CD4-positive, alpha-beta T cell treated with Interleukin-10 for 1 hour (primary cell): ENCODE results near the gene ANKMY1.
"Not testable (repeated sequence)": the region's sequence is repeated elsewhere in the genome, so short reads cannot be mapped to it uniquely, and the experiment has no call there.

Experiments
- DNase-seq: peaks from one replicate; pipeline ENCODE4 v3.0.0-alpha.2; 2020

ANKMY1 gene

DNA sequence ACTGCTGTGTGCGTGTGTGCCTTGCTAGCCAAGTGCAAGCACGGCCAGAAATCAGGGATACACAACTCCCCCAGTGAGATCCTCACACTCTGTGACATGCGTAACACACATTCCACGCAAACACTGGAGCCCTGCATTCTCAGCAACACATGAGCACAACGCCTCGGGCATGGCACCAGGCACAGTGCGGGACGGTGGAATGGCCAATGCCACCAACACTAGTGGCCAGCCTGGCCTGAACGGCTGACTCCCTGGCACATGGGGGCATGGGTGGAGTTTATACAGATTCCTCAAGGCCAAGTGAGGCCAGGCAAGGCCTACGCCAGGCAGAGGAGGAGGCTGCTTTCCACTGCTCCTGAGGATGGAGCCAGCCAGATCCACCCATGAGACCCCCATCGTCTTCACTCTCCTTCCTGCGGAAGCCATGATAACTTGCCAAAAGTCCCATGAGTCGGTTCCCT is 56.2 kb downstream of the ANKMY1 start:
- no peak for DNase-seq

DNA sequence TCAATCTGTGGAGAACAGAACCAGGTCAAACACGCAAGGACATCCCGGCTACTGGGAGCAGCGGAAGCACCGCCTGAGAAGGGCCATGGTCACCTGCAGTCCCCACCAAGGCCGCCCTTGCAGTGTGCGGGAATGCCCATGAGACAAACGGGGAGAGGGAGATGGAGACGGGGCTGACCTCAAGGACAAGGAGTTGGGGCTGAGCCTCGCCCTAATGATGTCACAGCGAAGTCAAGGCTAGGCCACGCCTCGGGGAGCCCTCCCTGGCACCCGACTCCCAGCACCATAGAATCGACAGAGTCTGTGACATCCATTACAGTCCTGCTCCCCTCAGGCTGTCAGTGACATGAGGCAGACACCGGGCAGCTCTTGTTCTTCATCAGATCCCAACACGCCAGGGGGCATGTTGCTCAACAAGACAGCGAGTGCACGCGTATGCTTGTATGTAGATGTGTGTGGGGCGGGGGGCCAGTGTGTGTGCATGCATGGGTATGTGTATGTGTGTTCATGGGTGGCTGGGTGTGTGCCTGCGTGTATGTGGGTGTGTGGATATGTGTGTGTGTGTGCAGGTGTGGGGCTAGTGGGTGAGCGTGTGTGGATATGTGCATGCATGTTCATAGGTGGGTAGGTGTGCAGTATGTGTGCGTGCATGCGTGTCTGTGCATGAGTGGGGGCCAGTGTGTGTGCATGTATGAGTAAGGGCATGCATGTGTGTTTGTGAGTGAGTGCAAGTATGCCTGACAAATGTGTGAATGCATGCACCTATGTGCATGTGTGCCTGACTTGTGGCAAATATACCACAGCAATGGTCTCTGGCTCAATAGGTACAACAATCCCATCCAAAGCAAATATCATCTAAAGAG is 57.0 kb downstream of the ANKMY1 start:
- no peak for DNase-seq

DNA sequence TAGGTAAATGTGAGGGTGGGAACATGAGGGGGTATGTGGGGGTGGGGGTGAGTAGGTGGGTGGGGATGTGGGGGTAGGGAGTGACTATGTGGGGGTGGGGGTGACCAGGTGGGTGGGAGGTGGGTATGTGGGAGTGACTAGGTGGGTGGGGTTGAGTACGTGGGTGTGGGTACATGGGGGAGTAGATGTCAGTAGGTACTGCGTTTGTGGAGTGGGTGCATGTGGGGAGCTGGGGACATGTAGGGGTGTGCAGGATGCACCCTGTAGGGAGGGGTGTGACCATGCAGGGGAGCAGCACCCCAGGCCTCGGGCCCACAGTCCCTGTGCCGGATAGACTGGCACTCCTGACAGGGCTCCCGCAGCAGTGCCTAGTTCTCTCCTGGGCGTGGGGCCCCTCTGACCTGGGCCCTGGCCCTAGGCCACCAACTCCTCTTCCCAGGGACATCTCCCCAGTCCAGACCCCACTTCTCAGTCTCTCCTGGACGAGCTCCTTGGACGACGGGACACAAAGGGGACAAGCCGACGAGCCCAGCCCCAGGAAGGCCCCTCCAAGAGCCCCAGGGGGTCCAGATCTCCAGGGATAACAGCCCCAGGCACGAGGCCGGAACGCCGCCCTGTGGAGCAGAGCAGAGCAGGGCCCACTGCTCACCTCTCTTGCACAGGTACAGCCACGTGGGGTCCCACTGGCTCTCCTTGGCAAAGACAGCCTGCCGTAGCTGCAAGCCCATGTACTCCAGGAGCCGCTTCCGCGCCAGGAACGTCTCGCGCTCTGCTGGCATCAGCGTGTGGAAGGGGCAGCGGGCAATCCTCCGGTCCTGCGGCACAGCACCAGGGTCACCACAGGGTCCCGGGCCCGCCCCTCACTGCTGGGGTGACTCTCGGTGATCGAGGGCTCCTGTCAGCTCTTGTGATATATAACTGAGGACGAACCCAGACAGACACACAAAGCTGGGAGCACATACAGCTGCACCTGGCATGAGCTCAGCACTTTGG is 58.2 kb downstream of the ANKMY1 start:
- no peak for DNase-seq

DNA sequence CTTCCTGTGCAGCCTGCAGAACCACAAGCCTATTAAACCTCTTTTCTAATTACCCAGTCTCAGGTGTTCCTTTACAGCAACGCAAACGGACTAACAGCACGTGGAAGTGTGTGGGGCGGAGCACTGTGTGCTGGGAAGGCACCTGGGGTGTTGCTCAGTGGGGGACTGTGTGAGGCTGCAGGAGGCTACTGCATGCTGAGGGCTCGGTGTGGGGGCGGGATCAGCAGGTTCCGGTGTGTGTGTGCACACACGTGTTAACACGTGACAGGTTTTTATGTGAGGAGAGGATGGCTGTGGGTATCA is 58.9 kb downstream of the ANKMY1 start:
- no peak for DNase-seq

DNA sequence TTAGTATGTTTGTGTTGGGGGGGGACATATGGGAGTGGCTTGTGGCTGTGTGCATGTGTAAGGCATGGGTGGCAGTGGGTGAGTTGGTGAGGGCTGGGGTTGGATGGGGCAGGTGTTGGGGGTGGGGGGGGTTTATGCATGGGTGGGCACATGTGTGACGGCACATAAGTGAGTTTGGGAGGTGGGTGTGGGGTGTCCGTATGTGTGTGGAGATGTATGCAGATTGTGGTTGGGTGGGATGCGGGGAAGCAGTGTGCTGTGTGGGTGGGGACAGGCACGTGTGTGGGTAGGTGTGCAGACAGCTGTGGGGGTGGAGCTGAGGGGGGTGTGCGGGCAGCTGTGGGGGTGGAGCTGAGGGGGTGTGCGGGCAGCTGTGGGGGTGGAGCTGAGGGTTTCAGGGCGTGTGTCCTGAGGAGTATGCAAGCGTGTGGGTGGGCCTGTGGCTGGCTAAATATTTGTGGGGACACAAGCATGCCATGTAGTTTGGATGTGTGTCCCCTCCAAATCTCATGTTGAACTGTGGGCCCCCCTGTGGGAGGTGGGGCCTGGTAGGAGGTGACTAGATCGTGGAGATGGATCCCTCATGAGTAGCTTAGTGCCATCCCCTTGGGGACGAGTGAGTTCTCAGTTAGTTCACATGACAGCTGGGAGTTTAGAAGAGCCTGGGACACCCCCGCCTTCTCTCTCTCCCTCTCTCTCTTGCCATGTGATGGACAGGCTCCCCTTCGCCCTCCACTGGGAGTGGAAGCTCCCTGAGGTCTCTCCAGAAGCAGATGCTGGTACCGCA is 59.4 kb downstream of the ANKMY1 start:
- DNase-seq = no peak

DNA sequence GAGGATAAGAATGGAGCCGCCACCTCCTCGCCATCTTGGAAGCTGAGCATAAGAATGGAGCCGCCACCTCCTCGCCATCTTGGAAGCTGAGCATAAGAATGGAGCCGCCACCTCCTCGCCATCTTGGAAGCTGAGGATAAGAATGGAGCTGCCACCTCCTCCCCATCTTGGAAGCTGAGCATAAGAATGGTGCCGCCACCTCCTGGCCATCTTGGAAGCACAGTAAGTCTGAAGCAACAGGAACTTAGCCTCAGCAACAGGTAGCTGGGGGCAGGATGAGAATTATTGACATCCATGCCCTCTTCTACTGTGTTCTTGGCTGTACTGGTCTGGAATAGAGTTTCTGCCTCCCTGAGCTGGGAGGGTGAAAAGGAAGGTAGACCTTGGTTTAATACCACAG is 60.7 kb downstream of the ANKMY1 start:
- DNase-seq = not testable (repeated sequence)

DNA sequence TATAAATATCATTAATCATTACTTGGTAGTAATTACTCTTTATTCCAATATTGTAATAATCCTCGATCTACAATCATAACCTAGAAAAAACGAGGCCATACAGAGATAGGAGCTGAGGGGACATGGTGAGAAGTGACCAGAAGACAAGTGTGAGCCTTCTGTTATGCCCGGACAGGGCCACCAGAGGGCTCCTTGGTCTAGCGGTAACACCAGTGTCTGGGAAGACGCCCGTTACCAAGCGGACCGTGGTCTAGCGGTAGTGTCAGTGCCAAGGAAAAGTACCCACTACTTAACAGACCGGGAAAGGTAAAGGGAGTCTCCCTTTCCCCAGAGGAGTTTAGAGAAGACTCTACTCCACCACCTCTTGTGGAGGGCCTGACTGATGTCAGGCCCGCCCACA is 62.8 kb downstream of the ANKMY1 start:
- not testable (repeated sequence) for DNase-seq

DNA sequence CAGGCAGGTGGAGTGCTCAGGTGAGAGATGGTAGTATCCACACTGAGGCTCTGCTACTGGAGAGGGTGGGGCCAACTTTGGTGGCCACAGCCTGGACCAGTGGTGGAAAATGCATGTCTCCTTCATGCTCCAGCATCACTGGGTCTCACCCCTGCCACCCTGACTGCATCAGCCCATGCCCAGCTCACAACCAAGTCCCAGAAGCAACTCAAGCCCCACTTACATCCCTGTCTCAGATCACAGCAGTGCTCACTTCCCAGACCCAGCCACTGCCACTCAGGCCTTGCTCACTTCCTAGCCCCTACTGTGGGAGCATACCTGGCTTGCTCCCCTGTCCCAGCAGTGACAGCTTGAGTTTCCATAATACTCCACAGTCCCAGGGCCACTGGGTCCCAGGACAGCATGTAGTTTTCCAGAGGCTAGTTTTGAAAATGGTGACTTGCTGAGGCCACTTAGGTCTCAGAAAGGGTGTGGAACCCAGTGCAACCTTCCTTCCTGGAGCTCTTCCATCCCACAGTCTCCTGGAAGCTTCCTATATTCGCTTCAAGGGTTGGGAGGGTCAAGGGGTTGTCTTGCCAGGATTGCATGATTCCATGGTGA is 63.5 kb downstream of the ANKMY1 start:
- DNase-seq = no peak

DNA sequence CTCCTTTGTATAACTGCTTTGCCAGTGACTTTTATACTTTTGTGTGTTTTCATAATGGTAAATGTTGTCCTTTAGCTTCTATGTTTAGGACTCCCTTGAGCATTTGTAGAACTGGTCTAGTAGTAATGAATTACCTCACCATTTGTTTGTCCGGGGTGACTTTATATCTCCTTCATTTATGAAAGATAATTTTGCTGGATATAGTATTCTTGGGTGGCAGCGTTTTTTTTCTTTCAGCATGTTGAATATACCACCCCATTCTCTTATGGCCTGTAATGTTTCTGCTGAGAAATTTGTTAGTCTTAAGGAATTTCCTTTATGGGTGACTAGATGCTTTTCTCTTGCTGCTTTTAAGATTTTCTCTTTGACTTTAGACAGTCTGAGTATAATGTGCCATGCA is 66.3 kb downstream of the ANKMY1 start:
- no peak for DNase-seq

DNA sequence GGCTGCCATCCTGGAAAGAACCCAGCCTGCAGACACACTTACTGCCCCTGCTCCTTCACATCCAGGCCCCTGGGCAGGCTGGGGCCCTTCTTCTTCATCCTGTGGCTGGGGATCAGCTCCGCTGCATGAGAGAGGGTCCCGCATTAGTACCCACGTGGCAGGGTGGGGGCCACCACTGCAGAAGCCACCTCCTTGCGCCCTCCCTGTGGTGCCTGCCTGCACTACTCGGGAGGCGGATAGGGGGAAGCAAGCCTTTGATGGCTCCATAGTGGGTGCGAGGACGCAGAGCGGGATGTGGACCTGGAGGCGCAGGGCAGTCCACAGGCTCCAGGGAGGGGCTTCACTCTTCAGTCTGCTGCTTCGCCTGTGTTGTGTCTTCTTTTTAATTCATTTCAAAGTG is 75.6 kb downstream of the ANKMY1 start:
- DNase-seq = no peak

DNA sequence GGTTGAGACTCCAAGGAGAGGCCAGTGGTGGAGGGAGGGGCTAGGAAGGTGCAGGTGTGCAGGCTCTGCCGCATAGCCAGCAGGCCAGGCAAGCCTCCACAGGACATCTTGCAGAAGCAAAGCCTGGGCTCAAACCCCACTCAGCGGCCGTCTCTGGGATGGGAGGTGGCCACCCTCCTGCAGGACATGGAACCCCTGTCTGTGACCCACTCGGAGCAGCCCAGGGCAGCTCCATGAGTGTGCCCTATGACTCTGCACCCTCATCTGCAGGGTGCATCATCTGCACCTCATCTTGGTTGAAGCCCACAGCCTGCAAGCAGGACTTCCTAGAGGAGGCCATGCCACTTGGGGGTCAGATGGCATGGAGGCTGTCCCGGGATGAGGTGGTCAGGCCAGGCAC is 76.1 kb downstream of the ANKMY1 start:
- no peak for DNase-seq

DNA sequence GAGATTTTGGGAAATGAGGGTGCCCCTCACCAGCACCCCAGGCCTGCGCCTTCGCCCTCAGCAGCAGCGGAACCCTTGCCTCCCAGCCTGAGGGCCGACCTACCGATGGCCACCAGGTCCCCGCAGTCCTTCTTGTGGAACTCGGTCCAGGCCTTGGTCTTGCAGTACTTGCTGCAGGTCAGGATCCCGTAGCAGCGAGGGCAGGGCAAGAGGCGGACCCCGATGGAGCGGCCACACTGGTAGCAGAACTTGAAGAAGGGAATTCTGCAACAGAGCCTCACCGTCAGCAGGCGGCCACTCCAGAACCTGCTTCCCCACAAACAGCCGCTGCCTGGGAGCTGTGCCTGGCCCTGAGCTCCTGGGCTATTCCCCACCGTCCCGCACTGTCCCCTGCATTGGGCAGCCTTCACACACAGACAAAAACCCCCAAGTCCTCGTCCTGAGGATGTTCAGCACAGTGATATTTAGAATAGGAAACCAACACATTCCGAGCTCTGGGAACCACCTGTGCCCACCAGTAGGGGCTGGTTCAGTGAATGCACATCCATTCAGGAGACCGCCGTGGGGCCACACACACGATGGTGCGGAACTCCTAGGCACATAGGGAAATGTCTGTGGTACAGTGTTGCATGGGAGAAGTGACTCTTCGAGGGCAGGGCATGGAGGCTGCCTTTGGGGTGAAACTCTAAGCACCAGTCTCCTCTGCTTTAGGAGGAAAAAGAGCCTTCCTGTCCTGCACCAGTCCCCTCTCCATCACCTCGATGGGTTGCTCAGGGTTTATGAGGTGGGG is 76.8 kb downstream of the ANKMY1 start:
- DNase-seq = no peak

DNA sequence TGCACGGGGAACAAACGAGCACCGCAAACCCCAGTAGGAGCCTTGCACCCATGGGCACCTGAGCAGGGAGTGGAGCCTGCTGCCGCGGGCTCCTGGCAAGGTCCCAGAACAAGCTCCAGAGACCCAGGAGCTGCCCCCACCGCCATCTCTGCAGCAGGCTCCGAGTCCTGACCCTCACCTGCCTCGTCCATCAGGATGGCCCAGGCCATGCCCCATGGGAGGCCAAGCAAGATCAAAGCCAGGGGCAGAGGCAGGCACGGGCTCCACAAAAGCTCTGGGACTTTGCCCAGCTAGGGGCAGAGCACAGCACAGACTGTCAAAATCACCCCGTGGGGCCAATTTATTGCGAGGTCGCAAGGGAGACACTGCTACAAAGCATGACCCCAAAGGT is 78.7 kb downstream of the ANKMY1 start:
- no peak for DNase-seq

DNA sequence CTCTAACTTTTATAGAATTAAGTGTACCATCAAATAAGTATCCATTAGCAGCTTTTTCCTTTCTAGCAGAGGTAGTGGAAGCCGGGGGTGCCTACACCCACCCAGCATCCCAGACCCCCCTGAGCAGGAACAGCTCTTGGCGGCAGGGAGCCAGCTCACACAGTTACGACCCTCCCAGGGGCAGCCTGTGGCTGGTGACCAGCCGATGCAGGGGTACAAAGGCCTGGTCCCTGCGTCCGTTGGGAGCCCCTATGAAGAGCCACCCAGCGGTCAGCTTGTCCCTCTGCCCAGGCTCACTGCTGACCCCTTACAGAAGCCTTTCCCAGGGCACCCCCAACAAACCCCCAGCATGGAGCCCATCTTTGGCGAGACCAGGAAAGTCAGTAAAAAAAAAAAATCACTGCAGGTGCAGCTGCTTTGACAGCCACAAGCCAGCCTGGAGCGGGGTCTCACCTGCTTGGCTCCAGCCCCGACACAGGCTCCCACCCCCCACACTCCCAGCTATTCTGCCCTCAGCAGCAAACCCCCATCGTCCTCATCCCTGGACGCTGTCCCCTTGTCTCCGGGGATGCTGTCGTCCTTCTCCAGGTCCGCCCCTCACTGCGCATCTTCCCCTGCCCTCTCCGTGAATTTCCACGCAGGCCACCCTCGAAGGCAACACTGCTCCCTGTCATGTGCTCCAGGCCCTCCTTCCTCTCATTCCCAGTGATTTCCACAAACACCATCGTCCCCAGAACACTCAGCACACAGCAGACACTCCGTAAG is 79.3 kb downstream of the ANKMY1 start:
- no peak for DNase-seq

DNA sequence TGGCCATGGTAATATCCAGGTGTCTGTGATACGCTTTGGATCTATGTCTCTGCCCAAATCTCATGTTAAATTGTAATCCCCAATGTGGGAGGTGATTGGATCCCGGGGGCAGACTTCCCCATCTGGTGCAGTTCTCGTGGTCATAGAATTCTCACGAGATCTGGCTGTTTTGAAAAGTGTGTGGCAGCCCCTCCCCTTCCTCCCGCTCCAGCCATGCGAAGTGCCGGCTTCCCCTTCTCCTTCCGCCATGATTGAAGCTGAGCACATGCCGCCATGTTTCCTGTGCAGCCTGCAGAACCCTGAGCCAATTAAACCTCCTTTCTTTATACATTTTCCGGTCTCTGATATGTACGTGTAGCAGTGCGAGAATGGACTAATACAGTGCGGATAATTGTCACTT is 79.9 kb downstream of the ANKMY1 start:
- no peak for DNase-seq

DNA sequence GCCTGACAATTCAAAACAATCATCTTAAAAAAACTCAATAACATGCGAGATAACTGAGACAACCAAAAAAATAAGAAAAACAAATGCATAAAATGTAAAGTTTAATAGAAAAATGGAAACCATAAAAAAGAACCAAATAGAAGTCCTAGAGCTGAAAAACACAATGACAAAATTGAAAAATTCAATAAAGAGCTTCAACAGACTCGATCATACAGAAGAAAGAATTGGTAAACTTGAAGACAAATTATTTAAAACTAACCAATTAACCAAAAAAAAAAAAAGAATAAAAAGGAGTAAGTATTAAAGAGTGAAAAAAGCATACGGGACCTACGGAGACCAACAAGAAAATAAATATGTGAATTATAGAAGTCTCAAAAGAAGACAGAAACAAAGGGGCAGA is 84.6 kb downstream of the ANKMY1 start:
- DNase-seq = no peak

DNA sequence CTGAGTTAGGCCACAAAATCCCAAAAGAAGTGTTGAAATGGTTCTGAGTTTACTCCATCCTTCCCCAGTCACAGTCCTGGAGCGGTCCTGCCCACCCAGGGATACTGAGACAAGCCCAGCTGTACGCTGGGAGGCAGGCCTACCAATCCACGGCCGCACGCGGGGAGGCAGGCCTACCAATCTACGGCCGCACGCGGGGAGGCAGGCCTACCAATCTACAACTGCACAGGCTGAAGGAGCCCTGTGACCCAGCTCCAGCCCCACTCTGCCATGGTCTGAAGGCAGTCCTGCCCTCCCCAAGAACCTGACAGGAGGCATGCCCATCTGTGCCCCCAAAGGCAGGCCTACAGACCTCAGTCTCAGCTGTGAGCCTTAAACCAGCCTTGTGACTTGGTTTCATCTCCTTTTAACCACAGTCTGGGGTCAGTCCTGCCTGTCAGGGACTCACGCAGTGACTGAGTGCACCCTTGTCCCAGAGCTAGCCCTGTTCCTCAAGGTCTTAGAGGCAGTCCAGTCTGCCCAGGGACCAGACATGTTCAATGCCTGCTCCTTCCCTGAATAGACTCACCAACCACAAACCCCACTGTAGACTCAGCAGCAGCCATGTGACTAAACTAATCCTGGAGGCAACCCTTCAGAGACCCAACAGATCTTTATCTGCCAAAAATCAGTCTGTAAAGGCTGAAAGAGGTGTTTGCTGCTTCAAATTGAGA is 85.6 kb downstream of the ANKMY1 start:
- no peak for DNase-seq

DNA sequence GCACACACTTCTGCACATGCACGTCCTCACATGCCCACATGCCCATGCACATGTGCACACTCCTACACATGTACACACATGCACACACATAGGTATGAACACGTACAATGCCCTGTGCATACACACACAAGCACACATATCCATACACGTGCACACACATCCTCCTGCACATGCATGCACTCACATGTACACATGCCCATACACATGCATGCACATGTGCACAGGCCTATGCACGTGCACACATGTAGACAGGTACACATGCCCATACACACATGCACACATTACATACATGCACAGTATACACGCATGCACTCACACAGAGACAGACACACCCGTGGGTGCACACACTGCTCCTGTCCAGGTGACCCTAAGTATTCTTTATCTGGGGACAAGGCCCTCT is 88.0 kb downstream of the ANKMY1 start:
- no peak for DNase-seq

DNA sequence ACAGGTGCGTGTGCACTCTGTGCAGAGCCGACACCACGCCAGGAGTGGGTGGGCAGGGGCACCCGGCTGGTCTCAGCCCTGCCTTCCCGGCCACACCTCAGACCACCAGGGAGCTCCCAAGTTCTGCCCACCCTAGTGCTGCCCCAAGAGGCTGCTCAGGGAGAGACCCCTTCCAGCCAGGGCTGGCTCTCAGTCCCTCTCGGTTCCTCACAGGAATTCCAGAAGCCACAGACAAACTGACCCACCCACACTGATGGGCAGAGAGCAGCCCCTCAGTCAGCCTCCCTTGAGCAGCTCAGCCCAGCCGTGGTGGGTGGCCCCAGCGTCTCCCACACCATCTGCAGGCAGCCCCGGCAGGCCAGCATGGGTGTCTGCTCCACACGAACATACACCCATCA is 88.5 kb downstream of the ANKMY1 start:
- DNase-seq = no peak
